Epithelial cell of prostate (primary cell): ENCODE results near the gene RGS2.

ENCODE experiments used
- DNase-seq: peaks from one replicate; pipeline ENCODE4 v3.0.0-alpha.2; 2011; ENCODE audit warnings: low read depth, low spot score
- H3K27ac ChIP-seq: fragments of 450-650 bp; 2 replicates; pipeline ENCODE4 v1.5.1; 2017; ENCODE audit warnings: mild to moderate bottlenecking

The RGS2 gene

DNA sequence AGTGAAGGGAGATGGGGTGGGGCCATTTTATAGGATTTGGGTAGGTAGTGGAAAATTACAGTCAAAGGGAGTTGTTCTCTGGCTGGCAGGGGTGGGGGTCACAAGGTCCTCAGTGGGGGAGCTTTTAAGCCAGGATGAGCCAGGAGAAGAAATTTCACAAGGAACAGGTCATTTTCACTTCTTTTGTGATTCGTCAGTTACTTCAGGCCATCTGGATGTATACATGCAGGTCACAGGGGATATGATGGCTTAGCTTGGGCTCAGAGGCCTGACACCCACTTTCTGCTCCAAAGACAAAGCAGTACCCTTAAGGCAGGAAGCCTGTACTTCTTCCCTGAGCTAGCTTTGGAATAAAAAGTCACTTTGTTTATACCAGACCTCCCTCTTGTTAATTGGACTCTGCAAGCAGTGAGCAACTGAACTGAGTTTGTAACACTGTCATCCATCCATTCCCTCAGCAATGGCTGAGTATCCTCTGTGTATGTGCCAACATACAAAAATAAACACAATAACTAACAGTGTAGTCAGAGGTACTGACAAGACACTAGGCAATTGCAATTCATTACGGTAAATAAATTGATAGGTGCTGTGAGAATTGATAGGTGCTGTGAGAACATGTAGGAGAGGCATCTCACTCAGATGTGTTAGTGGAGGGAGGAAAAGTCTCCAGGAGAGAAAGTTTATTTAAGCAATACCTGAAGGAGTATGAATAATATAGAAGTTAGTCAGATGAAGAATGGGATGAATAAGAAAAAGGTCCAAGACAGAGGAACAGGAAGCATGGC, 14.7 kb upstream of the RGS2 start:
- H3K27ac ChIP-seq: no peak overlapping the region
- no peak for DNase-seq

DNA sequence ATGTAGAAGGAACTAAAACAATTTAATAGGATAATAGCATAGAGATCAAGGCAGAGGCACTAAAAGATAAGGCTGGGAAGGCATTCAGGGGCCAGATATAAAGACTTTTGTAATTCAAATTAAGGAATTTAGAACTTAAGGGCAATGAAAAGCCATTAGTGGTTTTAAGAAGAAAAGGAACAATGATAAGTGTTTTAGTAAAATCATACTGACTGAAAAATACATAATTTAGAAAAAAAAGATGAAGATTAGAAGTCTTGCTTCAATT, 14.1 kb upstream of the RGS2 start:
- no peak overlapping the region for H3K27ac ChIP-seq
- no peak for DNase-seq

DNA sequence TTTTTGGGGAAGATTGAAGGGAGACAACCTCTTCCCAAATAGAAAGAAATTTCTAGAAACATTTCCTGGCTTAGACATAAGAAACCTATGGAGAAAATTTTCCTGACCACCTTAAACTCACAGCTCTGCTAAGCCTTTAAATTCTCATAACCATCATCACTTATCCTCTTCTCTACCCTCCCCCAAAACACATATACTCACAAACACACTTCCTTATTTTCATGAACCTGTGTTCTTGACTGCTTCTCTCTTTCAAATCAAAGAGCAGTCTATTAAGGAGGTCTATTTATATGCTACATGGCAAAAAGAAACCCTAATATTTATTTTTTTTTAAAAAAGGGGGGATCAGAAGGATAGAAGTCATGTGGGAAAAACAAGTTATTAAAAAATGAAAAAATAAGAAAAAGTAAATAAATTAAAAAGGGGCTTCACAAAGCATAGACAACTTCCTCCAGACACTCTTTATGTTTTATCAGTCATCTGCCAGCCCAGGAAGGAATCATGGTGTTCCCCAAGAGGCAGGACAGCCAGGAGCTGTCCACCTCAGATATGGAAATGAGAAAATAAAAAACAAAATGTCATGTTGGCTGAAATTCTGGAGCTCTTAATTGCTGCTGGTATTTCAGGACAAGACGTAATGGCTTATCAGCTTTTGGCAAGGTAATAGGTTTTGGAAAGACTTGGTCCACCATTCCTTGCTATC, 12.8 kb upstream of the RGS2 start:
- no peak for DNase-seq

GRCh38 chr1:192797143-192797542, 11.7 kb upstream of the RGS2 start:
- H3K27ac ChIP-seq: no peak overlapping the region
- no peak for DNase-seq

More for the DNA sequence above, 12.8 kb upstream of the RGS2 start:
- H3K27ac ChIP-seq: no peak overlapping the region

GRCh38 chr1:192797891-192798290, 10.9 kb upstream of the RGS2 start:
- DNase-seq: no peak
- H3K27ac ChIP-seq: no peak overlapping the region

DNA sequence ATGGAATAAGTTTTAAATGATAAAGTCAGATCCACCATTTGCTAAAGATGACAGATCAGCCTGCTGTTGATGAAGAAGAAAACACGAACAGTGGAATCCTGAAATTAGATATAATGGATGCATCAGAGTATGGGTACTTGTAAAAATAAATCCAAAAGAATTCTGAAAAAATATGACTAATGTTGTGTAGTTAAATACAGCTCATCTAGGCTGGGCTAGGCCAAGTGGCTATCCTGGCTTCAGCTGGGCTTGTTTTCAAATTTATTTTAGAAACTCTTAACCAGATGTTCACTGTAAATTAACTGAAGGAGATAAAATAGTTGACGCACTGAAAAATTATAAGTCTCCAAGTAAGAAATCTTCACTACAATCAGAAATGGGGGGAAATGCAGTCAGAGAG, 7.4 kb upstream of the RGS2 start:
- DNase-seq: no peak
- H3K27ac ChIP-seq: no peak overlapping the region

DNA sequence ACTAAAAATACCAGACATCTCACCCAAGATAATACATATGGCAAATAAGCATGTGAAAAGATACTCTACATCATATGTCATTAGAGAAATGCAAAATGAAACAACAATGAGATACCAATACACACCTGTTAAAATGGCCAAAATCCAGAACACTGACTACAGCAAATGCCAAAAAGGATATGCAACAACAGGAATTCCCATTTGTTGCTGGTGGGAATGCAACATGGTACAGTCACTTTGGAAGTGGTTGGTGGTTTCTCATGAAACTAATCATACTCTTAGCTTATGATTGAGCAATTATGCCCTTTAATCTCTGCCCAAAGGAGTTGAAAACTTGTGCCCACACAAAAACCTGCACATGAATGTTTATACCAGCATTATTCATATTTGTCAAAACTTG, 6.4 kb upstream of the RGS2 start:
- no peak overlapping the region for H3K27ac ChIP-seq
- DNase-seq: no peak

DNA sequence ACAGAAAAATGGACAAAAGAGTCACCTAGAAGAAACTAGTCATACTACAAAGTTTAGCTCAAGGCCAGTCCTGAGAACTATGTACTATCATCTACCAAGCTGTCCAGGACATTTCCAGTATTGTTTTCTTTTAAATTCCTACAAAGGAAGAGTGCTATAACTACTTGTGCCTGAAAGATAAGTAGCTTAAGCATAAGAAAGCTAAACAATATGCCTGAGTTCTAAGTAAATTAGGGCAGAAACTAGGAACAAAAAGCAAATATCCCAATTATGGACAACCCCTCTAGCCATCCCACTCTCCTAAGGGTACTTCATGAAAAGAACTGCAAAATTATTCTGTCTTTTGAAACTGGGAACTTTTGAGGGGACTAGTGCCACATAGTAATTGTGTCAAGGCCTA, 5.3 kb upstream of the RGS2 start:
- no peak overlapping the region for H3K27ac ChIP-seq
- DNase-seq: no peak

GRCh38 chr1:192805832-192806323, 3.0 kb upstream of the RGS2 start:
- DNase-seq: peak; percentile 80
- peak overlapping the region; percentile 74 for H3K27ac ChIP-seq

GRCh38 chr1:192807211-192808162, 1.4 kb upstream of the RGS2 start:
- no peak for DNase-seq
- H3K27ac ChIP-seq: peak overlapping the region; percentile 74

DNA sequence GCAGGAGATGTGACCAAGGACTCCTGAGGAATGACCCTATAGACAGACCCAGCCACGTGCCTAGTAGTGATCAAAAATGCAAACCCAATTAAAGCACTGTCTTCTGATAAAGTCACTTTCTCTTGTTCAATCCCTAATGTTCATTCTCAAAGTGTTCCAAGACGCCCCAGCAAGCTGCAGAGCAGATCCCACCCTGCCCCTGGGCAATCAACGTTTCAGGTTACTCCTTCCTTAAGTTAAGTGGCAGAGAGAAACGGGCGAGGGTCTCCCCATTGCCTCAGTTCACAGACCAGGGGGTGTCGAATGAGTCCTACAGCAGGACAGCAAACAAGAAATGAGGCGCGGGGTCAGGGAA, 699 bp upstream of the RGS2 start:
- DNase-seq: no peak
- H3K27ac ChIP-seq: peak overlapping the region; percentile 74

DNA sequence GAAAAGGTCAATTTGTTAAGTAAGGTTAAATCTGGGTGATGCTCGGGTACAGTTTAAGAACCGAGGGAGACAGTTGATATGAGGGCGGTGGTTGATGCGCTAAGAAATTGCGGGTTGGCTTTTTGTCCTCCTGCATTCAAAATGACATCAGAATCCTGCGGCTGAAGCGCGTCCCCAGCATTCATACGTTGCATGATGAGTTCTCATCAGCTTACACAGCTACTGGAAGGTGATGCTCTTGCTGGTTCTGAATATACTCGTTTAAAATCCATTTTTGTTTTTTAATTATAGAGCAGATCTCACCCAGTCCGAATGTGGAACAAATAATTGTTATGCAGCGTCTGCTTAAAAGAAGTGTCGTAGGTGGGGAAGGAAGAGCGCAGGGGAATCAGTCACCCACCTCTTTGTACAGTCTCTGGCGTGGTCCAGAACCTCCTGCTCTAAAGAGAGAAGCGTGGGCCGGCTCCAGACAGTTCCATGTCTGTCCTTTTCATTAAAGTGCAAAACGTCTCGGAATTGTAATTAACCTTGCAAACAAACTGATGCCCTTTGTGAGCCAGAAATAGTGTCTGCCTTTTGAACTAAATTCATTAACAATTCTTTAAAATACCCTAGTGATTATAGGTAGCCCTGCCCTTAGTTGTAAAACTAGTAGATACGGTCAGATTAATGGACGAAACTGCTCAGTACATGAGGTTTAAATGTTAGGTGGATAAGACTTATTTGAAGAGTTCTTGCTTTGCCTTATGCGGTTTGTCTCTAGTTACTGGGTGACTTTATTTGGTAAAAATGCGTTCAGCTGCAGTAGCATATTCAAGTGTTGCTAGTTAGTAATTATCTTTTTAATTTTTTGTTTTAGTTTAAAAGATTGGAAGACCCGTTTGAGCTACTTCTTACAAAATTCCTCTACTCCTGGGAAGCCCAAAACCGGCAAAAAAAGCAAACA, 741 bp downstream of the RGS2 start:
- no peak for DNase-seq
- peak overlapping the region; percentile 74 for H3K27ac ChIP-seq

GRCh38 chr1:192810253-192810880, 1.5 kb downstream of the RGS2 start:
- H3K27ac ChIP-seq: peak overlapping the region; percentile 74
- DNase-seq: no peak

GRCh38 chr1:192811006-192811405, 2.2 kb downstream of the RGS2 start:
- no peak for DNase-seq
- peak overlapping the region; percentile 74 for H3K27ac ChIP-seq

- no peak for DNase-seq
- H3K27ac ChIP-seq: peak overlapping the region; percentile 74
Measured at GRCh38 chr1:192811594-192812239, 2.9 kb downstream of the RGS2 start.

DNA sequence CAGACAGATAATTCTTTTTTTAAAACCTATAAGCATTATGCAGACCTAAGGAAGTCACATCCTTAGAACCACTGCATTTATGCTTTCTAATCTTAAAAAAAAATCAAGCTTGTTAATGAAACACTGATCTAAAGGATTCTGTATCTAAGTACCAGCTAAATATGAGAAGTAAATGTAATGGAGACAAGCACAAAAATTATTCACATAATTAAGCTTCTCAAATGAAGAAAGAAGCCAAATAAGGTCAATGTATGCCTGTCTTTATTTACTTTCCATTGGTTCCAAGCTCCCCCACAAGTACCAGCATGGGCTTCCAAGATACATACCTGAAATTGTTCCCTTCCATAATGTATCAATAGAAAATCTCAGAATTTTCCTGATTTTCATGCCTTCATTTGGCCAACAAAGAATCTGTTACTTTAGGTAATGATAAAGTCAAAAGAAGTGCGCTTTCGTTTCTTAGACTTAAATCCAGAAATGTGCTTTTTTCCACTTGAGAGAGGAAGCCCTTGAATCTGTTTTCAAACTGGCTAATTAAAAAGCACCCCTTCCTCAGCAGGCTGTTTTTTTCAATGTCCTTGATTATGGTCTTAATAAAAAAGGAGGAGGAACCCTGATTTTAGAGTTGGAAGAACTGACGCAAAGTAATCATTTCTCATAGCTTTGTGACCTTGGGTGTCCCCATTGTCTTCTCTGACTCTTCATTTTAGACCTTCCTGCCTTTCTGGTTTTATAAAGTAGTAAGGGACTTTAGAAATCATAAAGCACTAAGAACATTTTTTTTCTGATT, 3.8 kb downstream of the RGS2 start:
- H3K27ac ChIP-seq: peak overlapping the region; percentile 74
- DNase-seq: no peak

DNA sequence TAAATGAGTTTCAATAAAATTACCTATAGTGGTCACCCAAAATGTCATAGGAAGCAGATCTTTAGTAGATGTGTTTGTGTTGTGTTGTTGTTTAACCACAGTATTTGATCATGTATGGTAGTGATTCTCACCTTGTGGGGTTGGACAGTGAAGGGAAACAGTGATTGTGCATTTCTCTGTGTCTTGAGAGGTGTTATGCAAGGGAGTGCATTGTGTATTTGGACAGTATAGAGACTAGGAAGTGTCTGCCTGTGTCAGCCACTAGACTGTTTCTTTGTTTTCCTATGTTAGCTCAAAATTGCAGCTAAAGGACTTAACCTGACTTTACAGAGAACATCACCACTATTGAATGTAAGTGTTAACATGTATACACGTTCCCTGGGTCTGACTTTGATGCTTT, 6.0 kb downstream of the RGS2 start:
- H3K27ac ChIP-seq: peak overlapping the region; percentile 74
- no peak for DNase-seq

GRCh38 chr1:192817246-192817645, 8.4 kb downstream of the RGS2 start:
- no peak for DNase-seq
- no peak overlapping the region for H3K27ac ChIP-seq
